ENCODE results near the gene CIZ1. TPM values are rescaled to one million over a fixed set of nuclear protein-coding genes. Genes with fewer than 3 reads are reported as not detected.

The CIZ1 gene
- polyA plus RNA-seq, 3 donors from 2014 or later = 4.4 to 36.4 (median 9.1) TPM

DNA sequence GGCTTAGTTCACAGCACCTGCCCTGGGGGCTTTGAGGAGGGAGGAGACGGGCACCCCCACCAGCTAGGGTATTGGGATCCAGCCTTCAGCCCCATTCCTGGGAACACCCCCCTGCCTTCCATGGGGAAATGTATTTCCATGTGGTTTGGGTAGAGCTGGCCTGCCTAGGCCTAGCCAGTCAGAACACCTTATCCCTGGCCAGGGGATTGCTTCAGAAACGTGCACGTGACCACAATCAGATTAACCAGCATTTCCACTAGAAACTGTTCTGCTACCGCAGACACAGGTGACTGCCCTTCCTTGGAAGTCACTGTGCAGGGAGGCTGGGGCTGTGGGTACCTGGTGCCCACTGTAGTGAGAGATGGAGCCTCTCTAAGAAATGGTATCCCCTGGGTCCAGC is 17.3 kb downstream of the CIZ1 start:
- H3K4me3 Mint-ChIP-seq = no peak overlapping the region
- H3K9me3 Mint-ChIP-seq = no peaks in the 10 kb centered on the region
- H3K4me1 Mint-ChIP-seq = no peaks in the 10 kb centered on the region
- no peak overlapping the region for H3K27ac Mint-ChIP-seq
- peaks cover 3 to 10% (median 8%) of the 10 kb centered on the region in 3 donors for H3K36me3 Mint-ChIP-seq
- H3K27me3 Mint-ChIP-seq (ENCODE audit: low read depth in 3 of 3) = no peaks in the 10 kb centered on the region
- no peak for DNase-seq

DNA sequence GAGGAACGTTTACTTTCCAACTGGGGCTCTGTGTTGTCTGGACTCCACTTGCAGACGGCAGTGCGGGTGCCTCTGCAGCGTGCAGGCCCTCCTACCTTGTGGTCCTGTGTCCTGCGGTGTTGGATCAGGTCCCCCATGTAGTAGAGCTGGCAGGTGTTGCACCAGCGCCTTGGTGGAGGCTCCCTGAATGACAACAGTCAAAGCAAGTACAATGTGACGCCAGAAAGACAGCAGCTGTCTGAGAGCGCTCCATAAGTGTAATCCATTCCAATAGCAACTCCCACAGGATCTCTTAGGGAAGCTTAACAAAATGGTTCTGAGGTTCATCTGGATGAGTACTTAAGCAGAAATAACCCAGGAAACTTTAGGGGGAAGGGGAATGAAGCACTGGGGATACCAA is 21.4 kb downstream of the CIZ1 start:
- Mint-ChIP-seq H3K36me3 (peaks cover 5 to 17% (median 6%) of the 10 kb centered on the region in 3 donors), H3K4me3 (no peak overlapping the region), H3K9me3 (no peaks in the 10 kb centered on the region), H3K27ac (no peak overlapping the region), H3K27me3 (ENCODE audit: low read depth in 3 of 3) (peaks cover 0 to 5% (median 0%) of the 10 kb centered on the region in 3 donors), H3K4me1 (no peaks in the 10 kb centered on the region)
- DNase-seq = no peak

DNA sequence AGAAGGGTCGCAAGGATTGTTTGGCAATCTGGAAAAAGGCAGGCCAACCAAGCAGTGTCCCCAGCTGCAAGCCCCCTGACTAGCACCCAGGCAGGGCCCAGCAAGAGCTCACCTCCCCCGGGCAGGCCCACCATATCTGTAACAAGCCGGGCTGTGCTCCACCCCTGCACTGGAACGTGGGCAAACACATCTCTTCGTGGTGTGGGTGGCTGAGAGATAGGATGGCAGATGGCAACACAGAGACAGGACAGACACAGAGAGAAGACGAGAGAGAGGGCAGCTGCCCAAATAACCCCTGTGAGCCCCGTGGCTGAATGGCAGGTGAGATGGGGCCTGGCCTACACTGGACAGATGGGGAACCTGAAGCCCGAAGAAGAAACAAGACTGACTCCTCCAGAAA is 21.9 kb downstream of the CIZ1 start:
- no peak for DNase-seq
- H3K4me3 Mint-ChIP-seq = no peak overlapping the region
- H3K4me1 Mint-ChIP-seq = no peaks in the 10 kb centered on the region
- H3K27me3 Mint-ChIP-seq (ENCODE audit: low read depth in 3 of 3) = peaks cover 0 to 5% (median 0%) of the 10 kb centered on the region in 3 donors
- peaks cover 5 to 14% (median 5%) of the 10 kb centered on the region in 3 donors for H3K36me3 Mint-ChIP-seq
- H3K27ac Mint-ChIP-seq = no peak overlapping the region
- H3K9me3 Mint-ChIP-seq = no peaks in the 10 kb centered on the region

DNA sequence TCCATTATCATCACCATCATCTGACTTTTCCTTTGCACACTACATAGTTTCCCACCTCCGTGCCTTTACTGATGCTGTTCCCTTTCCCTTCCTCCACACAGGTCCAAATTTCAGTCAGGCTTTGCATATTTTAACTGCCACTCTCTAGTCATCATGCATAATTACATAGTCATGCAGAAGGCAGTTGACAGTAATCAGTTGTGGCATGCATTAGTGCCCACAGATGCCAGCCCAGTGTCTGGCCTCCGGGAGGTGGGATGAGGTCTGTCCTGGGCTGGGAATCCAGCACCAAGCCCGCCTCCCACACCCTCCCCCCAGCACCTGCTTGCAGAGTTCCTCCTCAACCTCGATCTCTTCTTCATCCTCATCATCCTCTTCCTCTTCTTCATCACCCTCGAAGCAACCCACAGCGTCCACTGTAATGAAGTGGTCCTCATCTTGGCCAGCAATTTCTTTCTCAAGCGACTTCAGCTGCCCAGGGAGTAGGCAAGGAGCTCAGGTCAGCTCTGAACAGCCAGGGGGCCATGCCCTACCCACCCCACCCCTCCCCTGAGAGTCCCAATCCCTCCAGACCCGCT is 22.6 kb downstream of the CIZ1 start:
- DNase-seq = no peak
- H3K4me1 Mint-ChIP-seq = no peaks in the 10 kb centered on the region
- no peak overlapping the region for H3K4me3 Mint-ChIP-seq
- peak overlapping the region in 2 of 6 donors; percentile 13 to 22 for H3K27ac Mint-ChIP-seq
- H3K27me3 Mint-ChIP-seq (ENCODE audit: low read depth in 3 of 3) = peaks cover 0 to 5% (median 0%) of the 10 kb centered on the region in 3 donors
- H3K9me3 Mint-ChIP-seq = no peaks in the 10 kb centered on the region
- peaks cover 5 to 14% (median 5%) of the 10 kb centered on the region in 3 donors for H3K36me3 Mint-ChIP-seq

DNA sequence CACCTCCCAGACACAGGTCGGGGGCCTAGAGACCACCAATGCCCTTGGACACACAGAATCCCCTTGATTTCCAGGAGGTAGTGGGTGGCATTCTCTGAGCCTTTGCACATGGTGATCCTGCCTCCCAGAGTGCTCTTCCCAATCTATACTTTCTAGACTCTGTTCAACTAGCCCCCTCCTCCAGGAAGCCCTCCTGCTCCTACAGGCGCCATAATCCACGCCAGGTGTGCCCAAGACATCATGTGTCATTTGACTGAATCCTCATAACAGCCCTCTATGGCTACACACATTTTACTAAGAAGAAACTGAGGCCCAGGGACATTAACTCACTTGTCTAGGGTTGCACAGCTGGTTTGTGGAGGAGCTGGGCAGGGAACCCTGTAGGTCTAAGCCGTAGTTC is 24.2 kb downstream of the CIZ1 start:
- H3K27me3 Mint-ChIP-seq (ENCODE audit: low read depth in 3 of 3) = peaks cover 0 to 5% (median 0%) of the 10 kb centered on the region in 3 donors
- peaks cover 5 to 17% (median 11%) of the 10 kb centered on the region in 3 donors for H3K36me3 Mint-ChIP-seq
- H3K4me1 Mint-ChIP-seq = peaks cover 4 to 5% of the 10 kb centered on the region in 2 donors

DNA sequence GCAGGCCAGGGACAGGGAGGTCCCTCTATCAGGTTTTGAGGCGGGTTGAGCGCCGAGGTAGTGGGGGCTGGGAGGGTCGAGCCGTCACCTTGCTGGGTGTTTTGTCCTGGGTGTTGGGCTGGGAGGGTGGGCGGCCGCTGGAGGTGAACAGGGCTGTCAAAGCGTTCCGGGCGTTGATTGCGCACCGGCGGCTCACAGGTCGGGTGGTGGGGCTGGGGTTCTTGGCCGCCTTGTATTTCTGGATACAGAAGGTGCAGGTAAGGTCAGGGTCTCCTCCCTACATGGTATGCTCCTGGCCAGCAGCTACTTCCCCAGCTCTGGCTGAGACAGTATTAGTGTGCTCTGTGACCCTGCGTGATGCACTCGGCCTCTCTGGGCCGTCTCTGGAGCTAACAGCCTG is 25.2 kb downstream of the CIZ1 start:
- Mint-ChIP-seq H3K36me3 (peaks cover 5 to 17% (median 11%) of the 10 kb centered on the region in 3 donors), H3K27ac (no peak overlapping the region), H3K4me1 (peaks cover 7 to 12% of the 10 kb centered on the region in 2 donors), H3K9me3 (no peaks in the 10 kb centered on the region), H3K4me3 (no peak overlapping the region), H3K27me3 (ENCODE audit: low read depth in 3 of 3) (peaks cover 0 to 5% (median 0%) of the 10 kb centered on the region in 3 donors)
- DNase-seq = no peak

More for the DNA sequence above, 24.2 kb downstream of the CIZ1 start:
- no peaks in the 10 kb centered on the region for H3K9me3 Mint-ChIP-seq
- peak overlapping the region in 2 of 6 donors; percentile 39 to 49 for H3K27ac Mint-ChIP-seq
- no peak overlapping the region for H3K4me3 Mint-ChIP-seq
- DNase-seq = no peak

DNA sequence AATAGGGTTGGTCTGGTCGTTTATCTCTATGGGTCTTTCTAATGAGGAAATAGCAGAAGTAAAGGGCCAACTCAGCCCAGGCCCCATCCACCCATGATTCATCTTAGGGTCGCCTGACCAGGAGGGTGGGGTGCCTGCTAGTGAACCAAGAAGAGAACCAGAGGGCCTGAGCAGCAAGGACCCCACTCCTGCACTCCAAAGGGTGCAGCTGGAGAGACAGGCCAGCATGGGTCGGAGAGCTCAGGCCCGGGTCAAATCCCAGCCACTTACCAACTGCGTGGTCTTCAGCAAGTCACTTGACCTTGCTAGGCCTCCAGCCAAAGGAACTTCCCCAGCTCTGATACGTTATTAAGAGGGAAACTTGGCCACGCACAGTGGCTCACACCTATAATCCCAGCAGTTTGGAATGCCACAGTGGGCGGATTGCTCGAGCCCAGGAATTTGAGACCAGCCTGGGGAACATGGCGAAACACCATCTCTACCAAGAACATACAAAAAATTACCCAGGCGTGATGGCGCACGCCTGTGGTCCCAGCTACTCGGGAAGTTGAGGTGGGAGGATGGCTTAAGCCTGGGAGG is 27.0 kb downstream of the CIZ1 start:
- no peak for DNase-seq
- Mint-ChIP-seq H3K36me3 (peaks cover 5 to 17% (median 11%) of the 10 kb centered on the region in 3 donors), H3K4me3 (no peak overlapping the region), H3K9me3 (no peaks in the 10 kb centered on the region), H3K27me3 (ENCODE audit: low read depth in 3 of 3) (peaks cover 0 to 5% (median 0%) of the 10 kb centered on the region in 3 donors), H3K4me1 (peaks cover 14 to 19% of the 10 kb centered on the region in 2 donors), H3K27ac (no peak overlapping the region)

DNA sequence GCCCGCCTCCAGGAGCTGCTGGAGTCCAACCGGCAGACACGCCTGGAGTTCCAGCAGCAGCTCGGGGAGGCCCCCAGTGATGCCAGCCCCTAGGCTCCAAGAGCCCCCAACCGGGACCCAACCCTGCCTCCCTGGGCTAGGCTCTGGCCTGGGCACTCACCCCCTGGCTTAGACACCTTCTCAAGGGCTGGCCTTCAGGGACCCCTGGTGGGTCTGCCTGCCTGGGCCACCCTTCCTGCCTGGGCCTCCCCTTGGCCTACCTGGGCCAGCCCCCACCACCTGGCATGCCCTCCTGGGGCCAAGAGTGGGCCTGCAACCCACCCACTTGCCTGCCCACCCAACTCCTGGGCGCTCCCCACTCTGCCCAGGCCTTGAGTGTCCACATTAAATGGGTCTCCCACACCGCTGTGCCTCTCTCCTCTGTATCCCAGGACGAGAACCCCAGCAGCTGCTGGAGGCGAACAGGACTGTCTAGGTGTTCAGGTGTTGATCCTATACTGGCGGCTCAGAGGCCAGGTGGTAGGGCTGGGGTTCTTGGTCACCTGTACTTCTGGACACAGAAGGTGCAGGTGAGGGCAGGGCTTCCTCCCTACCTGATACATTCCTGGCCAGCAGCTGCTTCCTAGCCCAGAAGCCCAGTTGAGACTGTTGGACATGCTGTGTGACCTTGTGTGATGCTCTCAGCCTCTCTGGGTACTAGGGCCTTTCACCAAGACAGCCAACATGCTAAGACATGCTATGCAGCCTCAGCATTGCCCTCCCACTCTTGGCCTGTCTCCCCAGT is 27.7 kb downstream of the CIZ1 start:
- DNase-seq = no peak
- Mint-ChIP-seq H3K4me3 (no peak overlapping the region), H3K27me3 (ENCODE audit: low read depth in 3 of 3) (peaks cover 0 to 5% (median 0%) of the 10 kb centered on the region in 3 donors), H3K27ac (no peak overlapping the region), H3K9me3 (no peaks in the 10 kb centered on the region), H3K36me3 (peaks cover 3 to 14% (median 8%) of the 10 kb centered on the region in 3 donors), H3K4me1 (peaks cover 19 to 23% of the 10 kb centered on the region in 2 donors)

DNA sequence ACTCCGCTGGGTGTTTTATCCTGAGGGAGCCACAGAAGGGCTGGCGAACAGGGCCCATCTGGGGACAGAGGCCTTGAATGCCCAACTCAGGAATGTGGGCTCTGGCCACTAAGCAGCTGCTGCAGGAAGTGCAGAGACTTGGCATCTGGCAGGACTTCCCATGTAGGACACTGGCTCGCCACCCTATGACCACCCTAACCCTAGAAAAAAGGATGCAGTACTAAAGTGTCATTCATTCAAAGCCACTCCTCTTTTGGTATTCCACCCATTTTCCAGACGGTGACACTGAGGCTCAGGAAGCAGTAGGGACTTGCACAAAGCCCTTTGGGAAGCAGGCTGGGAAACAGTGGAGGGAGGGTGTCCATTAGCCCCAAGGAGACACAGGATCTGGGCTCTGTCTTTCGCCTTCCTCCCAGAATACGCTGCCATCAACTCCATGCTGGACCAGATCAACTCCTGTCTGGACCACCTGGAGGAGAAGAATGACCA is 28.3 kb downstream of the CIZ1 start:
- Mint-ChIP-seq H3K27me3 (ENCODE audit: low read depth in 3 of 3) (peaks cover 0 to 3% (median 0%) of the 10 kb centered on the region in 3 donors), H3K4me3 (peak overlapping the region in 1 of 5 donors; percentile 53), H3K27ac (no peak overlapping the region), H3K4me1 (peaks cover 19 to 23% of the 10 kb centered on the region in 2 donors), H3K36me3 (peaks cover 0 to 11% (median 6%) of the 10 kb centered on the region in 3 donors), H3K9me3 (no peaks in the 10 kb centered on the region)
- DNase-seq = no peak

DNA sequence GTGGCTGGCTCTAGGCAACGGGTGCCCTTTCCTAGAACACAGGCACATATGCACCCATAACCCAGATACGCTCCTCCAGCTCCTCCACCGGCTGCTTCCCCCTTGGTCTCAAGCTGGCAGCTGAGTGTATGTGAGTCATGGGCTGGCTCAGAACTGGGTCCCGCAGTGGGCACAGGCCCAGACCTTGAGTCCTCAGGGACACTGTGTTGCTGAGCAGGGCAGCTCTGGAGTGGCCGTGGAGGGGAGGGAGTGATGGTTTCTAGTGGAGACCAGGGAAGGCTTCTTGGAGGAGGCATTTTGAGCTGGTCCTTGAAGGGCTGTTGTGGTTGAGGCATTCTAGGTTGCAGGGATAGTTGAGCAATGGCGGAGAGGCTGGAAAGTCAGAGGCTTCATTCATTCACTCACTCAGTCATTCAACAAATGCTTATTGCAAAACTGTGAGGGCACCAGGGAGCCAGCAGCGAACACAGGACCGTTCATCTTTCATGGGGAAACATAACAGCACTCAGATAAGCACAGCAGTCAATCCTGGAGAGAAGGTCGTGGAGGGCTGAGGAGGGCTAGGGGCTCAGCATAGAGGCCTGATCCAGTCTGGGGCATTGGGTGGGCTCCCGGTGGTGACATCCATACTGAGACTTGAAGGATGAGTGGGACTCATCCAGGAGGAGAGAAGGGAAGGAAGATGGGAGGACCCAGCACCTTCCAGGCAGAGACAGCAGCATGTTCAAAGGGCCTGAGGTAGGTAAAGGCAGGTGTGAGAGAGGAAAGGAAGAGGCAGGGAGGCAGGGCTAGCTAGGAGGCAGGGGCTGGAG is 29.0 kb downstream of the CIZ1 start:
- no peaks in the 10 kb centered on the region for H3K9me3 Mint-ChIP-seq
- peaks cover 19 to 23% of the 10 kb centered on the region in 2 donors for H3K4me1 Mint-ChIP-seq
- peaks cover 0 to 11% (median 6%) of the 10 kb centered on the region in 3 donors for H3K36me3 Mint-ChIP-seq
- H3K27me3 Mint-ChIP-seq (ENCODE audit: low read depth in 3 of 3) = peaks cover 0 to 3% (median 0%) of the 10 kb centered on the region in 3 donors
- H3K4me3 Mint-ChIP-seq = peak overlapping the region in 4 of 5 donors; percentile 27 to 53 (median 44)
- H3K27ac Mint-ChIP-seq = peak overlapping the region in 4 of 6 donors; percentile 17 to 57 (median 44)
- DNase-seq = no peak

DNA sequence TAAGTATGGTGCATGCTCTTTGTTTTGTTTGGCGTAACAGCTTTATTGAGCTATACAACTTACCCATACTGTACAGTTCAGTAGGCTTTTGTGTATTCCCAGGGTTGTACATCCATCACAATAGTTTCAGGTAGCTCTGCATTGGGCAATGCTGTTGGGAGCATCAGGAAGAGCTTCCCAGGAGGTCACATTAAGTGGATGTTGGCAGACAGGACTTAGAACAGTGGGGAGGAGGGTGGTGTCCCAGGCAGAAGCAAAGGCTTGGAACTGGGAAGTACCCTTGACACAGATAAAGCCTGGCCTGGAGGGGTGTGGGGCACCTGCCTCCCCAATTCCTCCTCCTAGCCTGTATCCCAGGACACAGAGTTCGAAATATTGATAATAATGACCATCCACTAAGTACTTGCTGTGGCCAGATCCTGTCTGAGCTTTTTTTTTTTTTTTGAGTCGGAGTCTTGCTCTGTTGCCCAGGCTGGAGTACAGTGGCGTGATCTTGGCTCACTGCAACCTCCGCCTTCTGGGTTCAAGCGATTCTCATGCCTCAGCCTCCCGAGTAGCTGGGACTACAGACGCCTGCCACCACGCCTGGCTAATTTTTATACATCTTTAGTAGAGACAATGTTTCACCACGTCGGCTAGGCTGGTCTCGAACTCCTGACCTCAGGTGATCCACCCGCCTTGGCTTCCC is 30.0 kb downstream of the CIZ1 start:
- H3K9me3 Mint-ChIP-seq = no peaks in the 10 kb centered on the region
- H3K27ac Mint-ChIP-seq = peak overlapping the region; percentile 14 to 65 (median 46)
- H3K36me3 Mint-ChIP-seq = peaks cover 0 to 6% (median 4%) of the 10 kb centered on the region in 3 donors
- peaks cover 0 to 2% (median 0%) of the 10 kb centered on the region in 3 donors for H3K27me3 Mint-ChIP-seq (ENCODE audit: low read depth in 3 of 3)
- no peak for DNase-seq
- peaks cover 19 to 23% of the 10 kb centered on the region in 2 donors for H3K4me1 Mint-ChIP-seq
- H3K4me3 Mint-ChIP-seq = peak overlapping the region; percentile 82 to 89 (median 86)

DNA sequence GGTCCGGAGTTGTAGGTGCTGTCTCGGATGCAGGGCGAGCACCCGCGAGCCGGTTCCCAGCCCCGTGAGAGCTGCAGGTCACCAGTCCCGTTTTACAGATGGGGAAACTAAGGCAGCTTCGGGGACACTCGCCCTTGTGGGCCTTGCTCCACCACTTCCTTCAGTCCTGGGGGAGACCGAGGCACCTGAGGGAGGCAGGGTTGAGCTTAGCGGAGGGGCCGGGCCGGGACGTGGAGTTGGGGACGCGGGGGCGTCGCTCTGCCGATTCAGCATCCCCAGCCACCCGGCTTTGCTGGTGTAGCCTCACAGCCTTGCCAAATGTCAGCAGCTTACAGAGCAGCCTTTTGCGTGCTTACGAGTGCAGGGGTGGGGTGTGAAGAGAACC is 30.8 kb downstream of the CIZ1 start:
- peaks cover 19 to 23% of the 10 kb centered on the region in 2 donors for H3K4me1 Mint-ChIP-seq
- no peaks in the 10 kb centered on the region for H3K27me3 Mint-ChIP-seq (ENCODE audit: low read depth in 3 of 3)
- no peaks in the 10 kb centered on the region for H3K9me3 Mint-ChIP-seq
- DNase-seq = peak in 1 of 3 donors; percentile 15
- H3K4me3 Mint-ChIP-seq = peak overlapping the region; percentile 82 to 89 (median 86)
- peaks cover 0 to 6% (median 3%) of the 10 kb centered on the region in 3 donors for H3K36me3 Mint-ChIP-seq
- peak overlapping the region; percentile 17 to 65 (median 46) for H3K27ac Mint-ChIP-seq
